Type B pancreatic cell (in vitro differentiated cells): ENCODE data around the gene STK40. TPM values are rescaled to one million over a fixed set of nuclear protein-coding genes. Genes with fewer than 3 reads are reported as not detected.
A peak's percentile ranks its signal among the peaks of the same experiment; 100 is the strongest.

Experiments
- DNase-seq: peaks from one replicate; pipeline ENCODE4 v3.0.0; 2021; ENCODE audit warnings: mixed read lengths; ENCODE audit not compliant: unreplicated experiment; ENCODE audit errors: extremely low spot score
- H3K27ac Mint-ChIP-seq: 2 replicates; pipeline ENCODE4 v1.8.0; 2021; ENCODE audit warnings: mild to moderate bottlenecking, mixed read lengths
- H3K27me3 Mint-ChIP-seq: 2 replicates; pipeline ENCODE4 v1.8.0; 2021; ENCODE audit warnings: mixed read lengths
- H3K36me3 Mint-ChIP-seq: 2 replicates; pipeline ENCODE4 v1.8.0; 2021; ENCODE audit warnings: mixed read lengths
- H3K4me1 Mint-ChIP-seq: one replicate; pipeline ENCODE4 v1.8.0; 2021; ENCODE audit warnings: mixed read lengths; ENCODE audit not compliant: unreplicated experiment
- H3K4me3 Mint-ChIP-seq: 2 replicates; pipeline ENCODE4 v1.8.0; 2021; ENCODE audit warnings: mild to moderate bottlenecking, mixed read lengths
- H3K9me3 Mint-ChIP-seq: 2 replicates; pipeline ENCODE4 v1.8.0; 2021; ENCODE audit warnings: mixed read lengths
- total RNA-seq: library from RNA; stranded (reverse); gene quantifications from 2 replicates; pipeline ENCODE4 v1.2.1, GENCODE V29; 2021; ENCODE audit warnings: low replicate concordance
- TF ChIP-seq, protein P1 (sequence below): fragments of 200-600 bp; sonication (generic); conservative IDR thresholded peaks from 2 replicates; pipeline ENCODE4 v1.5.0; 2021; ENCODE audit warnings: antibody characterized with exemption, mild to moderate bottlenecking

Gene STK40
- total RNA-seq, 1 donor from 2014 or later, result 58.5 TPM

DNA sequence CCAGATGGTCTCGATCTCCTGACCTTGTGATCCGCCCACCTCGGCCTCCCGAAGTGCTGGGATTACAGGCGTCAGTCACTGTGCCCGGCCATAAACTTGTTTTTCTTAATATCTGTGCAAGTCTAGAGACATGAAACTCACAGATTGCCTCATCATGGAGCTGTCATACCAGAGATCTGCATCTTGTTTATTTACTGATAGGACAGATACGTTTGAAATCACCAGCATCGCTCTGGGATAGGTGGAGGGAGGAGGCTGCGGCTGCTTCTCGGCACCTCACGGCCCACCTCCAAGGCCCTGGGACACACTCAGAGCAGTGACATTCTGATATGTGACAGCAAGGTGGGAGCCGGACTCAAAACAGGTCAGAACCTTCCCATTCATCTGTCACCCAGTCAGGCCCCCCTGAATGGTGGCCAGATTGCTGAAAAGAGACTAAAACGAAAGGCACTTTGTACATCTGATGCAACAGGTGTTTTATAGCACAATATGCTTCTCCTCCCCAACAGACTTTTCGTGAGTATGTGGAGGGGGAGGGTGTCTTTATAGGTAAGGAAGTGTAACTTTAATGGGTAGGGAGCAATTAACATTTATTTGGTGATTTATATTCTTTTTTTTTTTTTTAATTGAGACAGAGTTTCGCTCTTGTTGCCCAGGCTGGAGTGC is 30.1 kb upstream of the STK40 start:
- TF ChIP-seq, protein P1, sequence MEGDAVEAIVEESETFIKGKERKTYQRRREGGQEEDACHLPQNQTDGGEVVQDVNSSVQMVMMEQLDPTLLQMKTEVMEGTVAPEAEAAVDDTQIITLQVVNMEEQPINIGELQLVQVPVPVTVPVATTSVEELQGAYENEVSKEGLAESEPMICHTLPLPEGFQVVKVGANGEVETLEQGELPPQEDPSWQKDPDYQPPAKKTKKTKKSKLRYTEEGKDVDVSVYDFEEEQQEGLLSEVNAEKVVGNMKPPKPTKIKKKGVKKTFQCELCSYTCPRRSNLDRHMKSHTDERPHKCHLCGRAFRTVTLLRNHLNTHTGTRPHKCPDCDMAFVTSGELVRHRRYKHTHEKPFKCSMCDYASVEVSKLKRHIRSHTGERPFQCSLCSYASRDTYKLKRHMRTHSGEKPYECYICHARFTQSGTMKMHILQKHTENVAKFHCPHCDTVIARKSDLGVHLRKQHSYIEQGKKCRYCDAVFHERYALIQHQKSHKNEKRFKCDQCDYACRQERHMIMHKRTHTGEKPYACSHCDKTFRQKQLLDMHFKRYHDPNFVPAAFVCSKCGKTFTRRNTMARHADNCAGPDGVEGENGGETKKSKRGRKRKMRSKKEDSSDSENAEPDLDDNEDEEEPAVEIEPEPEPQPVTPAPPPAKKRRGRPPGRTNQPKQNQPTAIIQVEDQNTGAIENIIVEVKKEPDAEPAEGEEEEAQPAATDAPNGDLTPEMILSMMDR, result no peak
- no peak for DNase-seq
- Mint-ChIP-seq H3K4me1 (peaks cover 10% of the 10 kb centered on the region), H3K4me3 (no peak overlapping the region), H3K27me3 (no peaks in the 10 kb centered on the region), H3K27ac (no peak overlapping the region), H3K9me3 (no peaks in the 10 kb centered on the region), H3K36me3 (peaks cover 15% of the 10 kb centered on the region)

DNA sequence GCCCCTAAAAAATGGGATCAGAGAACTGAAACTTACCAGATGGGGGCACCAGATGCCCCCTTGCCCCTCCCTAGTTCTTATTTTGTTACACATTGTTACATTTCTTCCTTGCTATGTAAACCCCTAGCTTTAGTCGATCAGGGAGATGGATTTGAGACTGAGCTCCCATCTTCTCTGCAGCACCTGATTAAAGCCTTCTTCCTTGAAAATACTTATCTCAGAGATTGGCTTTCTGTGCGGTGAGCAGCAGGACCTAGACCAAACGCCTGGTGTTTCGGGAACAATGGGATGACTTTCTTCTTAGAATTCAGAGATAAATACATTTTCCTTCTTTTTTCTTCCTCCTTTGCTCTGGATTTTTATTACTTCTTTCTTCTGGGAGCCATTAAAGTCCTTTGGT is 28.7 kb upstream of the STK40 start:
- DNase-seq, result no peak
- Mint-ChIP-seq H3K4me1 (peaks cover 4% of the 10 kb centered on the region), H3K4me3 (no peak overlapping the region), H3K9me3 (no peaks in the 10 kb centered on the region), H3K36me3 (peaks cover 16% of the 10 kb centered on the region), H3K27me3 (no peaks in the 10 kb centered on the region), H3K27ac (no peak overlapping the region)
- TF ChIP-seq, protein P1, result no peak

DNA sequence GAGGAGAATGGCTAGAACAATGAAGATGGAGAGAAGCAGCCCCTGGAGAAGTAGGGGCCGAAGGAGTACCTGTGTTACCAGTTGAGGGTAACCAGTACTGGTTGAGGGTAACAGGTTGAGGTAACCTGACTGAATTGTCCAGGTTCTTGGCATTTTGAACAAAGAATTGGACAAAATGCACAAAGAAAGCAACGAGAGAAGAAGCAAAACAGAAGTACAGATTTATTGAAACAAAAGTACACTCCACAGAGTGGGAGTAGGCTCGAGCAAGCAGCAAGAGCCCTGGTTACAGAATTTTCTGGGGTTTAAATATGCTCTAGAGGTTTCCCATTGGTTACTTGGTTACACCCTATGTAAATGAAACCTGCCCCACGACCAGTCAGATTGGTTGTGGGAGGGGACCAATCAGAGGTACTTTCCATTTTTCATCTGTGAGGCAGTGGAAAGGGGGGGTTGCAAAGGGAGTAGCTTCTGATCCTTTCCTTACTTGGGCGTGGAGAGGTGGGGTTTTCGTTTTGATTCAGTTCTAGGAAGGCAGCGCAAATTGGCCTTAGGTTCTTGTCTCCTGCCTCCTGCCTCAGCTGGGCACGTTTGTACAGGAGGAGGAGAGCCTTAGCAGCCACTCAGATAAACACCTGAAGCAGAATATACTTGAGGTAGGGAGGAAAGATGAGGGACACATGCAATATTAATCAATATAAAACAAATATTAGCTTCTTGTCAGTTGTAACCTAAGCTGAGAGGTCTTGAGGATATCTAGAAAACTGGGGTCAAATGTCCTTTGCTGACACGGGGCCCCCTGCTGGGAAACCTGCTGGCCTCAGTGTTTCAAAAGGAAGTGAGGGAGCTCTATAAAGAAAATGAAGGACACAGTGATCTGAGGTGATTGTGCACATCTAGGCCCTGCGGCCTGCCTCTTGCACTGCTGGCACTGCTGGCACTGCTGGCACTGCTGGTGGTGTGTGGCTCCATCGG is 26.2 kb upstream of the STK40 start:
- Mint-ChIP-seq H3K27ac (peak overlapping the region; percentile 52), H3K4me1 (peaks cover 4% of the 10 kb centered on the region), H3K27me3 (no peaks in the 10 kb centered on the region), H3K36me3 (peaks cover 12% of the 10 kb centered on the region), H3K9me3 (no peaks in the 10 kb centered on the region), H3K4me3 (no peak overlapping the region)
- no peak for DNase-seq
- TF ChIP-seq, protein P1, result no peak

DNA sequence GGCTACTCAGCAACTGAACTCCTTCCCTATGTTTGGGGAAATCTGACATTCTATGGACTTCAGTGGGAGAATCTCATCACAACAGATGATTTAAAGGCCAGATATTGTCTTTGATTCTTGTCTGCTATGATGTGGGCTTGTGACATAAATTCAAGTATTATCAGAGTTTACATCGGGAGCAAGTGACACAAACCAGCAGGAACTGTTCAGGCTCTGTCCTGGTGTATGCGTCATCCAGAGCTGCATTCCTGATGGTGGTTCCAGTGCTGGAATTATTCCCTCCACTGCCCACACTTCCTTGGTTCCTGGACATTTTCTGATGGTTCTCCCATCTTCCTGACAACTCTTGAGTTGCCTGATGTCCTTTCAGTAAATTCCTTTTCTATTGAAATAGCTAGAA is 22.8 kb upstream of the STK40 start:
- H3K36me3 Mint-ChIP-seq, result peaks cover 8% of the 10 kb centered on the region
- no peaks in the 10 kb centered on the region for H3K27me3 Mint-ChIP-seq
- no peaks in the 10 kb centered on the region for H3K9me3 Mint-ChIP-seq
- TF ChIP-seq, protein P1, result no peak
- no peak for DNase-seq
- H3K4me3 Mint-ChIP-seq, result no peak overlapping the region
- H3K27ac Mint-ChIP-seq, result no peak overlapping the region
- peaks cover 4% of the 10 kb centered on the region for H3K4me1 Mint-ChIP-seq

DNA sequence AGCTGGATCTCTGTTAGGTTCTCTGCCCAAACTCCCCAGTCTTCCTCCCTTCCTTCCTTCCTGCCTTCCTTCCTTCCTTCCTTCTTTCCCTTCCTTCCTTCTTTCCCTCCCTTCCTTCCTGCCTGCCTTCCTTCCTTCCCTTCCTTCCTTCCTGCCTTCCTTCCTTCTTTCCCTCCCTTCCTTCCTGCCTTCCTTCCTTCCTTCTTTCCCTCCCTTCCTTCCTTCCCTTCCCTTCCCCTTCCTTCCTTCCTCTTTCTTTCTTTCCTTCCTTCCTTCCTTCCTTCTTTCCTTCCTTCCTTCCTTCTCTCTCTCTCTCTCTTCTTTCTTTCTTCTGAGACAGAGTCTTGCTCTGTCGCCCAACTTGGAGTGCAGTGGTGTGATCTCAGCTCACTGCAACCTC is 20.7 kb upstream of the STK40 start:
- H3K9me3 Mint-ChIP-seq, result no peaks in the 10 kb centered on the region
- no peaks in the 10 kb centered on the region for H3K27me3 Mint-ChIP-seq
- H3K4me3 Mint-ChIP-seq, result no peak overlapping the region
- H3K4me1 Mint-ChIP-seq, result peaks cover 6% of the 10 kb centered on the region
- DNase-seq, result no peak
- no peak overlapping the region for H3K27ac Mint-ChIP-seq
- H3K36me3 Mint-ChIP-seq, result peaks cover 5% of the 10 kb centered on the region
- TF ChIP-seq, protein P1, result no peak
